HepG2 (cell line): Measurements from ENCODE around the gene SFI1. TPM values are rescaled to one million over a fixed set of nuclear protein-coding genes. Genes with fewer than 3 reads are reported as not detected.

Experiments
- ARID2 ChIP-seq: sonication (generic); formaldehyde crosslinking; IDR thresholded peaks from 2 replicates; pipeline ENCODE4 v1.8.1; 2022; ENCODE audit warnings: mild to moderate bottlenecking, missing genetic modification reagents, borderline replicate concordance
- DMTF1 ChIP-seq: sonication (generic); formaldehyde crosslinking; IDR thresholded peaks from 2 replicates; pipeline ENCODE4 v1.4.0; 2020; ENCODE audit warnings: mild to moderate bottlenecking, missing genetic modification reagents
- ETV5 ChIP-seq: IDR thresholded peaks from 2 replicates; pipeline ENCODE4 v1.6.1; 2018; ENCODE audit warnings: missing biosample characterization, missing genetic modification reagents, inconsistent platforms, borderline replicate concordance
- KLF12 ChIP-seq: sonication (generic); formaldehyde crosslinking; IDR thresholded peaks from 2 replicates; pipeline ENCODE4 v1.4.0; 2020; ENCODE audit warnings: missing genetic modification reagents, borderline replicate concordance
- MIER3 ChIP-seq: IDR thresholded peaks from 2 replicates; pipeline ENCODE4 v1.6.1; 2016; ENCODE audit warnings: missing compliant biosample characterization, borderline replicate concordance
- PHB2 ChIP-seq: fragments of 450-650 bp; IDR thresholded peaks from 2 replicates; pipeline ENCODE4 v1.6.1; 2018; ENCODE audit not compliant: partially characterized antibody
- PHF21A ChIP-seq: sonication (generic); formaldehyde crosslinking; IDR thresholded peaks from 2 replicates; pipeline ENCODE4 v1.5.0; 2020; ENCODE audit warnings: mild to moderate bottlenecking, missing genetic modification reagents
- RFX1 ChIP-seq: fragments of 450-650 bp; IDR thresholded peaks from 2 replicates; pipeline ENCODE4 v1.6.1; 2017
- SOX5 ChIP-seq: IDR thresholded peaks from 2 replicates; pipeline ENCODE4 v1.6.1; 2016; ENCODE audit warnings: borderline replicate concordance
- TOPORS ChIP-seq: sonication (generic); formaldehyde crosslinking; IDR thresholded peaks from 2 replicates; pipeline ENCODE4 v1.8.0; 2023; ENCODE audit warnings: mild to moderate bottlenecking, missing genetic modification reagents
- ZBTB7A ChIP-seq: sonication (generic); formaldehyde crosslinking; IDR thresholded peaks from 2 replicates; pipeline ENCODE4 v1.8.0; 2022; ENCODE audit warnings: mild to moderate bottlenecking, missing genetic modification reagents
- ZNF121 ChIP-seq: sonication (generic); formaldehyde crosslinking; IDR thresholded peaks from 2 replicates; pipeline ENCODE4 v1.5.0; 2020; ENCODE audit warnings: mild to moderate bottlenecking, missing genetic modification reagents
- ZNF431 ChIP-seq: sonication (generic); formaldehyde crosslinking; IDR thresholded peaks from 2 replicates; pipeline ENCODE4 v1.9.0; 2022; ENCODE audit warnings: missing genetic modification reagents, low read depth, mild to moderate bottlenecking, borderline replicate concordance
- ZNF468 ChIP-seq: sonication (generic); formaldehyde crosslinking; IDR thresholded peaks from 2 replicates; pipeline ENCODE4 v1.8.0; 2022; ENCODE audit warnings: mild to moderate bottlenecking, moderate library complexity, missing genetic modification reagents
- ZNF646 ChIP-seq: sonication (generic); formaldehyde crosslinking; IDR thresholded peaks from 2 replicates; pipeline ENCODE4 v1.9.0; 2021; ENCODE audit warnings: mild to moderate bottlenecking, missing genetic modification reagents
- ZNF710 ChIP-seq: sonication (generic); formaldehyde crosslinking; IDR thresholded peaks from 2 replicates; pipeline ENCODE4 v1.5.0; 2020; ENCODE audit warnings: mild to moderate bottlenecking, missing genetic modification reagents, borderline replicate concordance
- ZNF772 ChIP-seq: sonication (generic); formaldehyde crosslinking; IDR thresholded peaks from 2 replicates; pipeline ENCODE4 v1.5.0; 2020; ENCODE audit warnings: mild to moderate bottlenecking, missing genetic modification reagents
- polyA plus RNA-seq, 8 experiments: library from polyadenylated mRNA; depleted of rRNA in 3 of 8; stranded (reverse) in 7 of 8; unstranded in 1 of 8; fragments of >200 nt; fragmentation: Illumina TruSeq in 4 of 8; extraction: Trizol in 4 of 8; gene quantifications; 2 replicates each; pipeline versions ENCODE4 v1.2.1 to v1.2.3, GENCODE V29; 2011 to 2016; ENCODE audit warnings: low read depth in 4 of 8, missing spikeins in 1 of 8, mixed read lengths in 1 of 8; ENCODE audit not compliant: insufficient read depth in 1 of 8
- total RNA-seq, 5 experiments: library from RNA; depleted of rRNA; stranded (reverse); fragments of >200 nt; fragmentation: Illumina TruSeq; extraction: Trizol; gene quantifications; 2 replicates each; pipeline ENCODE4 v1.2.3, GENCODE V29; 2016; ENCODE audit warnings: low read depth in 1 of 5

Gene SFI1
- total and polyA plus RNA-seq, 2 of the 13 experiments (the other 11 are each of a cell fraction or from before 2014, with no cell fraction given): 20.5 to 40.1 TPM

GRCh38 chr22:31630331-31631329, 134.3 kb downstream of the SFI1 start (continued):
- TF ChIP-seq ZNF646 (no peak), PHB2 (no peak), ETV5 (CRISPR knock-in tag) (peak; percentile 7; the same call in 1 of the 2 replicates), ZNF772 (CRISPR knock-in tag) (no peak), ZNF121 (CRISPR knock-in tag) (no peak), TOPORS (CRISPR knock-in tag) (no peak), KLF12 (no peak), ZNF710 (CRISPR knock-in tag) (no peak), ARID2 (no peak), MIER3 (0 out of 2 replicates have a peak, but pooled peaks have one; percentile 37), ZBTB7A (CRISPR knock-in tag) (no peak), ZNF431 (CRISPR knock-in tag) (no peak), RFX1 (no peak), ZNF468 (CRISPR knock-in tag) (no peak), PHF21A (peak; percentile 11; the same call in 1 of the 2 replicates), SOX5 (no peak), DMTF1 (CRISPR knock-in tag) (no peak)
